HG03520 (cell line): ENCODE measurements around the gene CORO2B.

Experiments
- ATAC-seq: cut with Tn5 transposase; IDR thresholded peaks from one replicate; pipeline ENCODE4 v1.9.1; 2021; ENCODE audit warnings: mild to moderate bottlenecking, moderate library complexity; ENCODE audit not compliant: unreplicated experiment

The CORO2B gene

GRCh38 chr15:68589783-68590710, 11.3 kb downstream of the CORO2B start:
- no peak for ATAC-seq

GRCh38 chr15:68590721-68591389, 12.1 kb downstream of the CORO2B start:
- no peak for ATAC-seq

GRCh38 chr15:68592054-68592453, 13.3 kb downstream of the CORO2B start:
- ATAC-seq = no peak

GRCh38 chr15:68592544-68592943, 13.8 kb downstream of the CORO2B start:
- ATAC-seq = no peak

GRCh38 chr15:68593341-68593740, 14.5 kb downstream of the CORO2B start:
- no peak for ATAC-seq

- ATAC-seq = no peak
These were observed 15.2 kb downstream of the CORO2B start for GRCh38 chr15:68593828-68594532.

GRCh38 chr15:68594533-68595259, 15.9 kb downstream of the CORO2B start:
- no peak for ATAC-seq

GRCh38 chr15:68595260-68595564, 16.4 kb downstream of the CORO2B start:
- no peak for ATAC-seq

GRCh38 chr15:68595761-68596160, 17.0 kb downstream of the CORO2B start:
- no peak for ATAC-seq

GRCh38 chr15:68596691-68597090, 17.9 kb downstream of the CORO2B start:
- no peak for ATAC-seq

- no peak for ATAC-seq
These were observed 18.8 kb downstream of the CORO2B start for GRCh38 chr15:68597581-68597980.

GRCh38 chr15:68598171-68599152, 19.7 kb downstream of the CORO2B start:
- no peak for ATAC-seq

GRCh38 chr15:68599153-68599545, 20.4 kb downstream of the CORO2B start:
- no peak for ATAC-seq

GRCh38 chr15:68599560-68600071, 20.8 kb downstream of the CORO2B start:
- no peak for ATAC-seq

GRCh38 chr15:68601206-68602197, 22.7 kb downstream of the CORO2B start:
- no peak for ATAC-seq

GRCh38 chr15:68602459-68603215, 23.8 kb downstream of the CORO2B start:
- ATAC-seq = no peak

- no peak for ATAC-seq
These were observed 24.4 kb downstream of the CORO2B start for GRCh38 chr15:68603216-68603595.

- no peak for ATAC-seq
These were observed 25.2 kb downstream of the CORO2B start for GRCh38 chr15:68603951-68604350.
